ENCODE results near the gene ESYT2.
"Not testable (repeated sequence)": the region's sequence is repeated elsewhere in the genome, so short reads cannot be mapped to it uniquely, and the experiment has no call there.

The ESYT2 gene

DNA sequence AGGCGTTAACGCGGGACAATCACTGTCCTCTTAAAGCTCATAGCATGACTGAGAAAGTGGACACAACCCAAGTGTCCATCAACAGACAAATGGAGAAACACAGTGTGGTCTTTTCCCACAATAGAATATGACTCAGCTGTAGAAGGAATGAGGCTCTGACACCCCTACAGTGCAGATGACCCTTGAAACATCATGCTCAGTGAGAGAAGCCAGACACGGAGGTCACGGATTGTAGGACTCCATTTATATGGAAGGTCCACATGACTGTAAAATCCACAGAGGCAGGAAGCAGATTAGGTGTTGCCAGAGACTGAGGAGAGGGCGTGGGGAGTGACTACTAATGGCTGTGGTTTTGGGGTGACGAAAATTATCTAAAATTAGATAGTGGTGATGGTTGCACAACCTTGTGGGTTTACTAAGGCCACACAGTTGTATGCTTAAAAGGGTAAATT lies 118.6 kb downstream of the ESYT2 start:
- DNase-seq = peak; percentile 85 to 95 (median 90)

DNA sequence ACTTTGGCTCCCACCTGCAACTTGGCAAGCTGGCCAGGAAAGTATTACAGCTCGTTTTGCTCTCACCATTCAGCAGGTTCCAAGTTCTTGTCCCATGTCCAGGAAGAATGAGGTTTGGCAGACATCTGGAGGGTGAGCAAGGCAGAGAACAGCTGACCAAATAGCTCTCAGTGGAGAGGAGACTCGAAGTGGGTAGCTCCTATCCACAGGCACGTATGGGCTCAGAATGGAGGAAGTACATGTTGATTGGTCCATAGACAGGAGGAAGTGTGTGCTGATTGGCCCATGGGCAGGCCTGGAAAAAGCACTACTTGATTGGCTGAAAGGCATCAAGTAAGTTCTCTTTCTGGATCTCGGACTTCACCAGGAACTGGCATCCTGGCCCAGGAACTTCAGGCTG lies 121.7 kb downstream of the ESYT2 start:
- peak in 1 of 3 donors; percentile 22 for DNase-seq

DNA sequence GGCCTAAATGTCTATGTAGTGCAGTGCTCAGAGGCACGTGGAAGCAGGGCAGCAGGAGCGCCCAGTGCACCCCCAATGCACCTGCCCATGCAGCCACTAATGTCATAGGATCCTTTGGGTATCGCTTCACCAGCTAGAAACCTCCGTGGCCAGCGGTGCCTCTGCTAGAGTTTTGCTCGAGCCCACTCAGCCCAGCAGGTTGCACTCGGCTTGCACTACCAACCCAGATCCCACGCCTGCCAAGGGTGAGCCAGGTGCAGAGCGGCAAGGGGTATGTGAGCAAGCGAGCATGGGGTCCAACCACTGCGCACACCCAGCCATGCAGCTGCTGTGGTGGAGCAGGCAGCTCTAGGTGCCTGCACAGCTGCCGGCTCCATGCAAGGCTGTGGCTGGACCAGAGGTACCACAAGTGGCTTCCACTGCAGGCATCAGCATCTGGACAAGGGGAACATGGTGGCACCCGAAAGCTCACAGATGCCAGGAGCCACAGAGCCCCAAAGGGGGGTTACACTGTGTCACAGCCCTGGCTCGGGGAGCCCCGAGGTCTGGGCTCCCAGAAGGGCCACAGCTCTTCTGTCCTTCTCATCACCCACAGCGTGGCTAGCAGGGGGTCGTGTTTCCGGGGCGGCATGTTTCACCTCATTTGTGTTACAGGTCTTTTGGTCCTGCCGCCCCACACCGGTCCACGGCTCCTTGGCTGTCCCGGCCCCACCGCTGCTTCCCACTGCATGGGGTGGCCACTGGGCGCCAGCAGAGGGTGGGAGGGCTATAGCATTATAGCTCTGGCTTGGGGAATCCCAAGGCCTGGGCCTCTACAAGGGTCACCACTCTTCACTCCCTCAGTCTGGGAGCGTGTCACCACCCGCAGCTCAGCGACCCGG lies 122.4 kb downstream of the ESYT2 start:
- DNase-seq = no peak

DNA sequence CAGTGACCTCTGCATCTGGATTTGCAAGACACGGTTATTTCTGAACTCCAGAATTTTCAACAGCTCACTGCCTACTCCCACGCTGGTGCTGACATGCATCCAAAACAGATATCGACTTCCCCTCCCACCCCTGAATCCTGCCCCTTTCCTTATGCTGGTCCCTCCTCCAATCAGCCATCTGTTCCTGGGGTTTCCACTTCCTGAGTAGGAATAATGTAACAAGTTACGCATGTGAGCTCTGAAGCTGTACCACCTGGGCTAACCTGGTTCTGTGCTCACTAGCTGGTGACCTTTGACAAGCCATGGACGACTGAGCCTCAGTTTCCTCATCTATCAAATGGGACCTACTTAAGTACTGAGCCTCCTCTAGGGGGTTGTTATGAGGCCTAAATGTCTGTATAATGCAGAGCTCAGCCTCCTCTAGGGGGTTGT lies 123.0 kb downstream of the ESYT2 start:
- DNase-seq = peak; percentile 61 to 66 (median 64)

DNA sequence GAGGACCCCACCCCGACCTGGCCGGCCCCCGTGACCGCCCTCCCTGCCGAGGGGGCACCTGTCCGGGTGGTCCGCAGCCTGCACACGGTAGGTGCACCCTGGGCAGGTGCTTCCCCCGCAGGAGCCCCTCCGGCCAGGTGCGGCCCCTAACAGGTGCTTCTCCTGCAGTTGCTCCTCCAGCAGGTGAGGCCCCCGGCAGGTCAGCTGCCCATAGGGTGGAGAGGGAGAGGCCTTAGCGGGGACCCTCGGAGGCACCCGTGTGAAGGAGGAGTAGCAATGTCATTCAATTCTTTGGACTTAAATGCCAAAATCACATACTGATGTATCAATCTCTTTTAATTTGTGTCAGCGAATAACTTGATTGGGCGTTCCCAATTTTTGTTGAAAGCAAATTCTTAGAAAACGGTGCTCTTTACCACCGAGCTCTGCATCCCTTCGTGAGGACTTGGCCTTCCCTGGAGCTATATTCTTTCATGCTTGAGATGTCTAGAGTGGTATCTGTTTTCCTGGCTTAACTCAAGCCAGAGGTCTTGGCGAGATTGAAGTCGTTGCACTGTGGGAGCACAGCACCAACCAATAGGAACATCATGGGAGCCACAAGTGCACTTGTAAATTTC lies 124.0 kb downstream of the ESYT2 start:
- peak in 1 of 3 donors; percentile 22 for DNase-seq

DNA sequence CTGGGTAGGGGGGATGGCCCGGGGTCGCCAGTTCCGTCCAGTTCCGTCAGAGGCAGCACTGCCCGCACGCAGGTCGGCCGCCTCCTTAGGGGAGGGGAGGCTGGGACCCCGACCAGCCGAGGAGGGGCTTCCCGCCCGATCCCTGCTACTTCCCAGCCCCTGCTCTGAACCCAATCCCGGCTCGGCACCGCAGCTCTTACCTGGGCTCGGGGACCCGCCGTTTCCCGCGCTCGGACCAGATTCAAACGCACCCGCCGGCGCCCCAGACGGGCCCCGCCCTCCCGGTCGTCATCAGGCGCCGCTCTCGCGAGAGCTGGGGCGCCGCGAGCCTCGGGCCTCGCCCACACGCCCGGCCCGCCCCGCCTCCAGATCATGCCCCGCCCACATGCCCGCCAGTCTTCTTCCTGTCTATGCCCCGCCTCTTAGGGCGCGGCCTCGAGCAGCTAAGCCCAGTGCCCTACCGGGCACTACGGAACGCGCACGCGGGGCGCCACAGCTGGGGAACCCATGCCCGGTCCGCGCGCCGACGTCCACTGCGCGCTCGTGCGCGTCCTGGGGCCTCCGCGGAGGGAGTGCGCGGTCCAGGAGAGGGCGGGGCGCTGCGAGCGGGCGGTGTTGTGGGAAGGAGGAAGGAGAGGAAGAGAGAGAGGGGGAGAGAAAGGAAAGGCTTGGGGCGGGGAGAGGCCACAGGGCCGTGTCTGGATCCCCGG lies 124.6 kb downstream of the ESYT2 start, which contains the start of gene NCAPG2:
TSS of gene NCAPG2 (minus strand) at position 281 of the 710 bp plus-strand sequence. CDS start 2,905 bp downstream, outside the sequence.
- DNase-seq = peak; percentile 99 to 100 (median 100)

DNA sequence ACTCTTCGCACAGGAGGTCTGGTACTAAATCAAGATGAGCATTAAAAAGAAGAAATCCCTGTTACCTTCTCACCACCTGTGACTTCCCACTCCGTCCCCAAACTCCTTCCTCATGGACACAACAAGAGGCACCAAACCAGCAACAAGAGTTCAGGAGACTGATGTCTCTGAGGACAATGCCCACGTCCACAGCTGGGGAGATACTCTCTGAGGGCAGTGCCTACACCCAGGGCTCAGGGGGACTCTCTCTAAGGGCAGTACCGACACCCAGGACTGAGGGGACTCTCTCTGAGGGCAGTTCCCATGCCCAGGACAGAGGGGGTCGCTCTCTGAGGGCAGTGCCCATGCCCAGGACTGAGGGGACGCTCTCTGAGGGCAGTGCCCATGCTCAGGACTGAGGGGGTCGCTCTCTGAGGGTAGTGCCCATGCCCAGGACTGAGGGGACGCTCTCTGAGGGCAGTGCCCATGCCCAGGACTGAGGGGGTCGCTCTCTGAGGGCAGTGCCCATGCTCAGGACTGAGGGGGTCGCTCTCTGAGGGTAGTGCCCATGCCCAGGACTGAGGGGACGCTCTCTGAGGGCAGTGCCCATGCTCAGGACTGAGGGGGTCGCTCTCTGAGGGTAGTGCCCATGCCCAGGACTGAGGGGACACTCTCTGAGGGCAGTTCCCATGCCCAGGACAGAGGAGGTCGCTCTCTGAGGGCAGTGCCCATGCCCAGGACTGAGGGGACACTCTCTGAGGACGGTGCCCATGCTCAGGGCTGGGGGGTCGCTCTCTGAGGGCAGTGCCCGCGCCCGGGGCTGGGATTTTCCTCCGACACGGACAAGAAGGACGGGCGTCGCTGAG lies 125.4 kb downstream of the ESYT2 start:
- DNase-seq = not testable (repeated sequence)

DNA sequence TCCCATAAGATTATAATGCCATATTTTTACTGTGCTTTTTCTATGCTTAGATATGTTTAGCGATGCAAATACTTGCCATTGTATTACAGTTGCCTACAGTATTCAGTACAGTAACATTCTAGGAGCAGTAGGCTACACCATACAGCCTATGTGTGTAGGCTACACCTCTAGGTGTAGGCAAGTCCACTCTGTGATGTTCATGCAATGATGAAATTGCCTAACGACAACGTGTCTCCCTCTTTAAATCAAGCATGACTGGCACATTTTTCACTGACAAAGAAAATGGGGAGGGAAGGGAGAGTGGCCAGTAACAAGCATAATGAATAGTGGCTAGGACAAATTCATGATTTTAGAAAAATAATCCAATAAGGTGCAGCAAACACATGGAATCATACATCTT lies 126.4 kb downstream of the ESYT2 start:
- no peak for DNase-seq

DNA sequence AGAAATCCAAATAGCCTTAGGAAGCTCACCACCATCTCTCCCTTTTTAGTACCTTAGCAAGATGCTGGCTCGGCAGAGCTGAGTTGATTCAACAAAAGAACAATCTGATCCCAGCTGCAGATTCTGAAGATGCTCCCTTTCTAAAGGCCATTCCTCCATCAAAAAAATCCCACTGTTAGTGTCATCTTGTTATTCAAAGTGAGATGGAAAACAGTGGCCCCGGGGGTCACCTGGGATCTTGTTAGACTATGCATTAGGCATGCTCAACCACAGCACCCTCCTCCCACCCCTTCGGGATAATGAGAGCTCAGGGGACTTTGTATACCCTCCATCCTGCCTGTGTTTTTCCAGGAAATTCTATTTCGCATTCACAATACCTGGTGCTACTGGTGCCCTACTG lies 127.1 kb downstream of the ESYT2 start:
- no peak for DNase-seq

DNA sequence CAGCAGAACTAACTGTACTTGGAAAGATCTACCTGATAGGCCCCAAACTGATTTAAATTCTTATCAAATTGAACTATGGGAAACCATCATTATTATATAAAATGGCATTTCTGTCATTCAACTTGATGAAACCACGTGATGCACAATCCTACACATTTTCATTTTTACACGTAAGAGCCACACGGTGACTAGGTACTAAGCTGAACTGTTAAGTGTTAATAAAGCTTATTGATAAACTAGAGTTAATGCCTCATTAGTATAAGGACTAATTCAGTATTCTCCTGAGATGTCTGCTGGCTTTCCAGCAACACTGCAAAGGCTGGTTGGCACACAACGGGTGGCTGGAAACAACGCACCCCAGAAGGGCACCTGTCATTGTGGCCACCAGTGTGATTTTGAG lies 129.3 kb downstream of the ESYT2 start:
- DNase-seq = no peak

DNA sequence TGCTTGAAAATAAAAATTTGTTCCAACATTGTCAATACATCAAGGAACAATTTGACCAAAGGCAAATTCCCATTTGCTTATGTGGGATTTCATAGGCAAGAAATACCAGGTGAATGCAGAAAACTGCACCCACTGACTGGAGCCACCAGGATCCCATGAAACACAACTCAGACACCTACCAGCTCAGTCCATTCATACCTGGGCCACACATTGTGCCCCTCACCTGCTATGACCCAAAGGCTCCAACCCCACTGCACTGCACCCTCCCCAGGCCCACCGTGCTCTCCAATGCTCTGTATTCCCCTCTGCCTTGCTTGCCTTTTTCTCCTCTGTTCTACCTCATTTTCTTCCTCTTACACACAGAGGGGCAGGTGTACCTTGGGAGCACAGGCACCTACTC lies 130.0 kb downstream of the ESYT2 start:
- DNase-seq = no peak

DNA sequence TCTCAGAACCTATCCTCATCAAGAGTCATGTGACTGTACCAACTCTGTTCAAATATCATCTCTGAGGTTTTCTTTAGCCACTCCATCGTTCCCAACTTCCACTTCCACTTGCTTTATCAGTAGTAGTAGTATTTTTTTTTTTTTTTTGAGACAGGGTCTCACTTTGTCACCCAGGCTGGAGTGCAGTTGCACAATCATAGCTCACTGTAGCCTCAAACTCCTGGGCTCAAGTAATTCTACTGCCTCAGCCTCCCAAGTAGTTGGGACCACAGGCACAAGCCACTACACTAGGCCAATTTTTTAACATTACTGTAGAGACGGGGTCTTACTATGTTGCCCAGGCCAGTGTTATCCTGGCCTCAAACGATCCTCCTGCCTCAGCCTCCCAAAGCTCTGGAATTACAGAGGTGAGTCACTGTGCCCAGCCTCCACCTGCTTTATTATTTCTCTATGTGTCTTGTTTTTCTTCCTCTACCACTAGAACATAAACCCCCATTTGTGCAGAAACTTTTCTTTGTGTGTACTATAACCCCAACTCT lies 130.6 kb downstream of the ESYT2 start:
- no peak for DNase-seq

DNA sequence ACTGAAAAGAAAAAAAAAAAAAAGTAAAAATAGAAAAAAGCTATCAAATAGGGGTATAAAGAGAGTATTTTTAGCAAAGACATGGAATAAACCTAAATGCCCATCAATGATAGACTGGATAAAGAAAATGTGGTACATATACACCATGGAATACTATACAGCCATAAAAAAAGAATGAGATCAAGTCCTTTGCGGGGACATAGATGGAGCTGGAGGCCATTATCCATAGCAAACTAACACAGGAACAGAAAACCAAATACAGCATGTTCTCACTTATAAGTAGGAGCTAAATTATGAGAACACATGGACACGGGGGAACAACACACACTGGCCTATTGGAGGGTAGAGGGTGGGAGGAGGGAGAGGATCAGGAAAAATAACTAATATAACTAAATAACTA lies 131.7 kb downstream of the ESYT2 start:
- not testable (repeated sequence) for DNase-seq

DNA sequence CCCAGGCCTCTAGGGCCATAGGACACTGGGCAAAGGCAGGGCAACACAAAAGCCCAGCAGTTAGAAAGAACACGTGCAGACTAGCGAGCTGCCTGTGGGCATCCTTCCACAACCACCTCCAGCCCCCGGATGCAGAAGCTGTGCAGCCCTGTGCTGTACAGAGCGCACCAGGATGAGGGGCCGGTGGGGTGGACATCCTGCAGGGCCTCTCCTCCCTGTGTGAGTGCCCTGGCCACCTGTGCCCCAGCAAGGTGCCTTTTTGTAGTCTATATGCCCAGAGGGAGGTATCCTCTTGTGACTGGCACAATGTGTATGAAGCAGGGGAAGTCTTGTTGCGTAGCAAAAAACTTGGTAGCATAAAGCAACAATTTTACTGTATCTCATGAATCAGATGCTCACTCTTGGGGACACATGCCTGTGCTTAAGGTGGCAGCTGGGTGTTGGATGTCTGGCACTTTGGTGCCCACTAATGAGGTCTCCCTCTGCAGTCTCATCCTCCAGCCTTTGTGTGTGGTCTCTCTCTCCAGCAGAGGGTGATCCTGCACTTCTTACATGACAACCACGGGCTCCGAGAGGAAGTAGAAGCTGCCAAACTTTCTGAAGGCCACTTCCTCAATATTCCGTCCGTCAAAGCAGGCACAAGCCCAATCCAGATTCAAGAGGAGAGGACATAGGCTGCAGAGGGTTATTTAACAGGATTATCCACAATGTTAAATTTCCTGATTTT lies 133.4 kb downstream of the ESYT2 start:
- DNase-seq = peak; percentile 85 to 94 (median 91)

DNA sequence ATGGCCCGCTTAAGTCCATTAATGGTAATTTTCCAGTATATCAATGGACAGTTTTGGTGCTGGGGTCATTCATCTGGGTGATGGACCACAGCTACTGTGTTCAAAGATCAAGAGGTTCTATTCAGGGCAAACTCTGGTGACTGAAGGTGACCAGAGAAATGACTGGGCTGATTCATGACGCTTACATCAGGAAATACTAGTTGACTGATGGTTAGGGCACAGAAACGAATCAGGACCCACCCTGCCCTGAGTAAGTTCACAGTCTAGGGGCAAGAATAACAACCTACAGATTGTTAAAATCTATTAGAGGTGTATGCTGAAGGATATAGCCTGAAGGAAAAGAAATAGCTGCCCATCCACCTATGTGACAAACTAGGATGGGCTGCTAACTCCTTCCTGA lies 134.3 kb downstream of the ESYT2 start:
- no peak for DNase-seq

DNA sequence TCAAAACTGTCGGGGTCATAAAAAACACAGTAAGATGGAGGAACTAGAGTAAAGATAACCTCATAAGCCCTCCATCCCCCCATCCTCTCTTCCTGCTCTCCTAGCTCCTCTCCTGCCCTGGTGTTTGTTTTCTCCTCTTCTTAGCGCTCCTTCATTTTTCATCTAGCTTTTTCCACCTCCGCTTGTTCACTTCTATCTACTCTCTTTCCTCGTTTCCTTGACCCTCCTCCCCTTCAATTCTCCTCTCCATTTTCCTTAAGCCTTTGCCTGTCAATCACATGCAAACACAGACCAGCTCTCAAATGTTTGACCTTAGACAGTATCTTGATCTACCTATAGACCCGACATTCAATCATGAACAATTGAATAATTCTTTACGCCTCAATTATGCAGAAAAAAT lies 134.7 kb downstream of the ESYT2 start:
- no peak for DNase-seq

DNA sequence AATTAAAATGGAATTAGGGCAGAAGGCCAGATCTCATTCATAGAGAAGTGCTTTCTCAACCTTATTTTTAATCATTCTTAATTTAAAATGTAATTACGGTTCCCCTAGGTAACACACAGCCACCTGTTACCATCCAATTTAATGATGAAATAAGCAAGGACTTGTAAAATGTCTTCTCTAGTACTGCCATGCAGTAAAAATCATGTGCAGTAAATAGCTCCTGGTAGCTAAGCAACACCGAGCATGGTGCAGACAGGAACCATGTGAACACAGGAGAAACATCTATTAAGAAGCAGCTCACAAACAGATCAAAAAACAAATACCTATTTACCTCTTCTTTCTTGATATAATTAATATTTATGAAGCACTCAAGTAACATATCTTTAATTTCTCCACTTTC lies 139.8 kb downstream of the ESYT2 start:
- DNase-seq = no peak

DNA sequence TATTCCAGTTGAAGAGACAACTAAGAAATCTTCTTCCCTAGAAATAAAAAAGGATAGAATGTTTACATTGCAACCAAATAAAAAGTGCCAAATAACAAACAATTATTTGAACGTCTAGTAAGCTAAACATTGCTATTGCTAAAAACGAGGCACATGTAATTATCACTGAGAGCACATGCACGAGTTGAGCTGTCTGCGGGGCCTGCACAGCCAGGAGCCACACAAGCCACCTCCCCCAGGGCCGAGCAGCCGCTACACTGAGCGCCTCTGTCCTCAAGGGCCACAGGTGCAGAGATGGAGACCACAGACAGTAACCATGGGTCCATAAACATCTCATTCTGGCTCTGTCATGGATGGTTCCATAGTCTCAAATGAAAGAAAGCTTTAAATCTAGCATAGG lies 141.9 kb downstream of the ESYT2 start:
- no peak for DNase-seq

DNA sequence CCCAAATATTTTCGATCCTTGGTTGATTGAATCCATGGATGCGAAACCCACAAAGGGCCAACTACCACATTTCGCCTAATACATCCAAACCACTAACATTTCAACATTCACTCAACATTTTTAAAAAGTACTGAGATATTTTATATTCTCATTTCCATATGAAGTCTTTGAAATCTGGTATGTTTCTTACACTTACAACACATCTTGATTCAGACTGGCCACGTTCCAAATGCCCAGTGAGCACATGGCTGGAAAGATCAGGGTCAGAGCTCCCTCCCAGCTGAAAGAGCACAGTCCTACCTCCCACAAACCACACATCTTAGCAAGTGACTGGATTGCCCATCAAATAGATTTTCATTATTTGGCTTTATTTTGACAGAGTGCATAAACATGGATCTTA lies 143.6 kb downstream of the ESYT2 start:
- DNase-seq = no peak

DNA sequence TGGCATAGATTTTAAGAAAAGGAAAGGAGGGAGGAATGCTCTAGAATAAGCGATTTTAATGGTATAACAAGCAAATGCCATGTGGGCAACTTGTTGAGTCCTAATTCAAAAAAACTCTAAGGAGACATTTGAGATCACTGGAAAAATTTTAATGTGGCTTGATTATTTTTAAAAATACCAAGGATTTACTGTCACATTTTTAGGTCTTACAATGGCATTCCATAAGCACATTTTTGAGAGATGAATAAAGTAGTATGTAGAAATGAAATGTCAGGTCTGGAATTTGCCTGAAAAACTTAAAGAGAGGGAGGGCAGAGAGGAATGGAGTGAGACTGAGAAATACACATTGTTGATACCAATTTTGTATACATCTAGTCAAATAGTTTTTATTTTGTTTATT lies 145.0 kb downstream of the ESYT2 start:
- no peak for DNase-seq

DNA sequence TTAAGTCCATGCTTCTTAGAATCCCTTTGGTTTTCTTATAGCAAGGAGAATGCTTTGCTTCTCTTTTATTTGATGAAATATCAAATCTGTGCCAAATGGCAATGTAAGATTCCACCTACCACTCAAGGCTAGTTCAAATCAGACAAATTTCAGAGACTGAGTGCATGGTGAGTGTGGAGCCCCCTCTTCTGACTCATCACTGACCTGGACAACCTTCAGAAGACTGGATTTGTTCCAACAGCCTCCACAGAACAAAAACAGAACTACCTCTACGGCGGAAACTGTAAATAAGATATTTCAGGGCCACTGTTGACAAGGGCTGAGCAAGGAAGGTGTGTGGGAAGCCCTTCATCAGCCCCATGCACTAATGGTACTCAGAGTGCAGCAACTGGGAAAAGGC lies 145.8 kb downstream of the ESYT2 start:
- DNase-seq = no peak

DNA sequence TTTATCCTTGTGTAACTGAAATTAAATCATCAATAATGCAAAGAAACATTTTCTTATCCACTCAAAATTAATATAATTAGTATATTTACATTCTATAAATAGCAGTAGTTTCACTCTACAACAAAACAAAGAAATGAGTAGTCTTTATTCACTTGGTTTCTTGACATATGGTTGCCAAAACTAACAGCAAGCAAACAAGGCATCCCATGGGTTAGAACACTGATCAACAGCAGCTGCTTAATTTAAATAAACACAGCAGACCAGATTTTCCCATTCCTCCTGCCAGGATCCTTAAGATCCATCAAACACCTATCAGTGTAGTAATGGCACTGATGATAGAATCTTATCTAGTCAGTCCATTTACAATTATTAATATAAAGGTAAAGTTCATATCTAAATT lies 146.9 kb downstream of the ESYT2 start:
- no peak for DNase-seq

All from suppressor macrophage treated with lipopolysaccharide for 1 hour (primary cell).